ENCODE measurements around the gene KRABD2.
"Not testable (repeated sequence)": the region's sequence is repeated elsewhere in the genome, so short reads cannot be mapped to it uniquely, and the experiment has no call there.

The KRABD2 gene

GRCh38 chr17:8378117-8378516 is 1.6 kb upstream of the KRABD2 start:
- not testable (repeated sequence) for H3K9me3 ChIP-seq (ENCODE audit: control insufficient read depth, low read length); H3K9ac ChIP-seq (ENCODE audit: low read length); H3K4me3 ChIP-seq (ENCODE audit: low read length); DNase-seq (ENCODE audit: low read depth); H3K27me3 ChIP-seq (replicated peaks; ENCODE audit: control insufficient read depth, insufficient read depth, low read length)
- peaks cover 40% of the 10 kb centered on the region for H3K4me1 ChIP-seq (ENCODE audit: control insufficient read depth, insufficient read depth, low read length)
- peaks cover 53% of the 10 kb centered on the region for H3K36me3 ChIP-seq (ENCODE audit: control insufficient read depth, insufficient read depth, low read length, severe bottlenecking)

- Histone ChIP-seq H3K9ac (ENCODE audit: low read length) (no peak overlapping the region), H3K4me3 (ENCODE audit: low read length) (no peak overlapping the region), H3K36me3 (ENCODE audit: control insufficient read depth, insufficient read depth, low read length, severe bottlenecking) (peaks cover 53% of the 10 kb centered on the region), H3K9me3 (ENCODE audit: control insufficient read depth, low read length) (no peaks in the 10 kb centered on the region), H3K4me1 (ENCODE audit: control insufficient read depth, insufficient read depth, low read length) (peaks cover 40% of the 10 kb centered on the region), H3K27me3 (replicated peaks; ENCODE audit: control insufficient read depth, insufficient read depth, low read length) (no peaks in the 10 kb centered on the region)
- no peak for DNase-seq (ENCODE audit: low read depth)
Measured at GRCh38 chr17:8377422-8377821, 918 bp upstream of the KRABD2 start.

DNA sequence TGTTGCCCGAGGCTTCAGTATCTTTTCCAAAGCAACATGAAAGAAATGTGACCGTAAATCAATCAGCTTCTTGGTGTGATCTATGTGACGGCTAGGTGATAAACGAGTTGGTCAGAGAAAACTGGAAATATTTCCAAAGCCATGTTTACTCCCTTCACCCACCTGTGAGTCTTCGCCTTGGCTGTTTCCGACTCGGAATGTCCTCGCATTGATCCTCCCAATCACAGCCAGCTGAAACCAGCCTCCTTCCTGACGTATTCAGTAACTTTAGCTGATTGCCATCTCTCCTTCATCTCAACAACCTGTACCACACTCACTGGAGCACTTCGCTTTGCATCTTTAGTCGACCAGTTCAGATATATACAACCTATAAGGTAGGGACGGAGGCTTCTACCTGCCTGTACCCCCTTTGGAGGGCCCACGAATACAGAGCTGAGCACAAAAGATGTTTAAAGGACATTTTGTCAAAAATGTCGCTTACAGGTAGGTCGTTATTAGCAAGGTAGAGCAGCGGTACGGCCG is 705 bp downstream of the KRABD2 start:
- H3K36me3 ChIP-seq (ENCODE audit: control insufficient read depth, insufficient read depth, low read length, severe bottlenecking) = peaks cover 42% of the 10 kb centered on the region
- peak overlapping the region; percentile 91 for H3K4me3 ChIP-seq (ENCODE audit: low read length)
- no peaks in the 10 kb centered on the region for H3K9me3 ChIP-seq (ENCODE audit: control insufficient read depth, low read length)
- H3K4me1 ChIP-seq (ENCODE audit: control insufficient read depth, insufficient read depth, low read length) = peaks cover 27% of the 10 kb centered on the region
- H3K27me3 ChIP-seq (replicated peaks; ENCODE audit: control insufficient read depth, insufficient read depth, low read length) = no peaks in the 10 kb centered on the region
- peak; percentile 42 for DNase-seq (ENCODE audit: low read depth)
- peak overlapping the region; percentile 93 for H3K9ac ChIP-seq (ENCODE audit: low read length)

GRCh38 chr17:8373856-8374255 is 2.6 kb downstream of the KRABD2 start:
- not testable (repeated sequence) for H3K27me3 ChIP-seq (replicated peaks; ENCODE audit: control insufficient read depth, insufficient read depth, low read length); H3K9me3 ChIP-seq (ENCODE audit: control insufficient read depth, low read length); H3K9ac ChIP-seq (ENCODE audit: low read length); DNase-seq (ENCODE audit: low read depth); H3K4me3 ChIP-seq (ENCODE audit: low read length)
- Histone ChIP-seq H3K4me1 (ENCODE audit: control insufficient read depth, insufficient read depth, low read length) (peaks cover 11% of the 10 kb centered on the region), H3K36me3 (ENCODE audit: control insufficient read depth, insufficient read depth, low read length, severe bottlenecking) (peaks cover 36% of the 10 kb centered on the region)

DNA sequence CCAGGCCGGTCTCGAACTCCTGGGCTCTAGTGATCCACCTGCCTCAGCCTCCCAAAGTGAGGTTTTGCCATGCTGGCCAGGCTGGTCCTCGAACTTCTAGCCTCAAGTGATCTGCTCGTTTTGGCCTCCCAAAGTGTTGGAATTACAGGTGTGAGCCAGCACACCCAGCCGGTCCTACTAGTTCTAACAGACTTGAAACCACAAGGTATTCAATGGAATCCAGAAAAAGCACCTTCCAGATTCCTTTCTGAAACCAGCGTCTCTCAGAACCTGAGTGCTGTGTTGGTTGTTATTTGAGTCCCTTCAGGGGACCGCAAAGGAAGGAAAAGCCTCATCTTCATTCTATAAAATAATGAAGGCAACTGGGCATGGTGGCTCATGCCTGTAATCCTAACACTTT is 4.1 kb downstream of the KRABD2 start:
- Histone ChIP-seq H3K9me3 (ENCODE audit: control insufficient read depth, low read length) (no peaks in the 10 kb centered on the region), H3K27me3 (replicated peaks; ENCODE audit: control insufficient read depth, insufficient read depth, low read length) (no peaks in the 10 kb centered on the region), H3K4me3 (ENCODE audit: low read length) (no peak overlapping the region), H3K36me3 (ENCODE audit: control insufficient read depth, insufficient read depth, low read length, severe bottlenecking) (peaks cover 22% of the 10 kb centered on the region), H3K4me1 (ENCODE audit: control insufficient read depth, insufficient read depth, low read length) (peaks cover 11% of the 10 kb centered on the region), H3K9ac (ENCODE audit: low read length) (no peak overlapping the region)
- no peak for DNase-seq (ENCODE audit: low read depth)

DNA sequence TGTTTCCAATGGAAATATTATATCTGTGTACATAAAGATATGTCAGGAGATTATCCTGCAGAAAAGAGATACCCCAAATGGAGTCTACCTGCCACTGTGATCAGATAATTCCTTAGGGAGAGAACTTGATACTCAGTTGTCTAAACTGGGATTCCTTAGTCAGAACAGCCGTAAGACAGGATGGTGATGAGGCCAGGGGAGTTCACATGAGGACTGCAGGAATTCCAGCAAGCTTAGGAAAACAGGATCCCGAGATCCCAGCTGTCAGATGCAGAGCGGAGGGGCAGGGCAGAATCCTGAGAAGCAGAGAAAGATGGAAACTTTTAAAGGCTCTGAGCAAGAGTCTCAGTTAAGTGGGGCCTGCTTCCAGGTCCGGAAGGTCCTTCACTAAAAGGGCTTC is 4.7 kb downstream of the KRABD2 start:
- peaks cover 8% of the 10 kb centered on the region for H3K4me1 ChIP-seq (ENCODE audit: control insufficient read depth, insufficient read depth, low read length)
- H3K36me3 ChIP-seq (ENCODE audit: control insufficient read depth, insufficient read depth, low read length, severe bottlenecking) = peaks cover 16% of the 10 kb centered on the region
- no peaks in the 10 kb centered on the region for H3K9me3 ChIP-seq (ENCODE audit: control insufficient read depth, low read length)
- H3K4me3 ChIP-seq (ENCODE audit: low read length) = no peak overlapping the region
- no peaks in the 10 kb centered on the region for H3K27me3 ChIP-seq (replicated peaks; ENCODE audit: control insufficient read depth, insufficient read depth, low read length)
- no peak overlapping the region for H3K9ac ChIP-seq (ENCODE audit: low read length)
- DNase-seq (ENCODE audit: low read depth) = no peak

GRCh38 chr17:8369944-8370343 is 6.6 kb downstream of the KRABD2 start:
- Histone ChIP-seq H3K27me3 (replicated peaks; ENCODE audit: control insufficient read depth, insufficient read depth, low read length) (no peaks in the 10 kb centered on the region), H3K9ac (ENCODE audit: low read length) (no peak overlapping the region), H3K36me3 (ENCODE audit: control insufficient read depth, insufficient read depth, low read length, severe bottlenecking) (peaks cover 14% of the 10 kb centered on the region), H3K4me1 (ENCODE audit: control insufficient read depth, insufficient read depth, low read length) (peaks cover 15% of the 10 kb centered on the region), H3K9me3 (ENCODE audit: control insufficient read depth, low read length) (no peaks in the 10 kb centered on the region), H3K4me3 (ENCODE audit: low read length) (no peak overlapping the region)
- DNase-seq (ENCODE audit: low read depth) = no peak

- H3K9ac ChIP-seq (ENCODE audit: low read length) = no peak overlapping the region
- no peaks in the 10 kb centered on the region for H3K27me3 ChIP-seq (replicated peaks; ENCODE audit: control insufficient read depth, insufficient read depth, low read length)
- peaks cover 14% of the 10 kb centered on the region for H3K36me3 ChIP-seq (ENCODE audit: control insufficient read depth, insufficient read depth, low read length, severe bottlenecking)
- DNase-seq (ENCODE audit: low read depth) = no peak
- no peaks in the 10 kb centered on the region for H3K9me3 ChIP-seq (ENCODE audit: control insufficient read depth, low read length)
- H3K4me1 ChIP-seq (ENCODE audit: control insufficient read depth, insufficient read depth, low read length) = peaks cover 19% of the 10 kb centered on the region
- no peak overlapping the region for H3K4me3 ChIP-seq (ENCODE audit: low read length)
Measured at GRCh38 chr17:8368193-8368592, 8.3 kb downstream of the KRABD2 start.

DNA sequence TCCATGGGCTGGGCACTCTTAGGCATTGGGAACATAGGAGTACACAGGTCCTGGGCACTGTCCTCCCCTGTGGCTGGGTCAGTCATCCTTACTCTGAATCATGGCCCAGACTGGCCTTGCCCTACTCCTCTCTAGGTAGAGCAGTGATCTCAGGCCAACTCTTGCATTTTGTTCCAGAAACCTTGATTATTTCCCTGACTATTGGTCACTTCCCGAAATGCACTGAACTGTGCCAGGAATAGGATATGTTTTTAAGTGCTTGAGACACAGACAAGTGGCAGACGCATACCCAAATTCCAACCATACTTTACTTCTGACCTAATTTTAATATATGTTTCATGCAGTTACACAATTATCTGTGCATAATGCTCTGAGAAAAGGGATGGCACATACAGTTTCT is 10.3 kb downstream of the KRABD2 start:
- no peak overlapping the region for H3K9ac ChIP-seq (ENCODE audit: low read length)
- H3K4me1 ChIP-seq (ENCODE audit: control insufficient read depth, insufficient read depth, low read length) = peaks cover 28% of the 10 kb centered on the region
- H3K27me3 ChIP-seq (replicated peaks; ENCODE audit: control insufficient read depth, insufficient read depth, low read length) = no peaks in the 10 kb centered on the region
- peaks cover 14% of the 10 kb centered on the region for H3K36me3 ChIP-seq (ENCODE audit: control insufficient read depth, insufficient read depth, low read length, severe bottlenecking)
- peak; percentile 78 for DNase-seq (ENCODE audit: low read depth)
- no peak overlapping the region for H3K4me3 ChIP-seq (ENCODE audit: low read length)
- no peaks in the 10 kb centered on the region for H3K9me3 ChIP-seq (ENCODE audit: control insufficient read depth, low read length)

DNA sequence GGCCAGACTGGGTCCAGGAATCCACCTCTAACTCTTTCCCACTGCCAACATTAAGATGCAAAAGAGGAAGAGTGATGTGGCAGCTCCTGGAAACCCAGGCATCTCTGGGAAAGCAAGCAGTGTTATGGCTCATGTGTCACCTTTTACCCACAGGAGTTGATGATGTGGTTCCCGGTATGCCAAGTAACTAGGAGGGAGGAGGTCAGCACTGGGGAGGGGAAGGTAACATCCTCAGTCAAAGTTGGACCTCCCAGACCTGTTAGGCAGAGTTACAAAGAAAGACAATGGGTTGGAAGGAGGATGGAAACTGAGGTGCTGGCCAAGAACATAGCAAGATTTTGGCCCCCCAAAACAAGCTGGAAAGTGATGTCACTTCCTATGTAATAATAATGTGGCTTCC is 11.4 kb downstream of the KRABD2 start:
- no peak for DNase-seq (ENCODE audit: low read depth)
- Histone ChIP-seq H3K9me3 (ENCODE audit: control insufficient read depth, low read length) (no peaks in the 10 kb centered on the region), H3K27me3 (replicated peaks; ENCODE audit: control insufficient read depth, insufficient read depth, low read length) (no peaks in the 10 kb centered on the region), H3K4me1 (ENCODE audit: control insufficient read depth, insufficient read depth, low read length) (peaks cover 29% of the 10 kb centered on the region), H3K36me3 (ENCODE audit: control insufficient read depth, insufficient read depth, low read length, severe bottlenecking) (peaks cover 13% of the 10 kb centered on the region), H3K4me3 (ENCODE audit: low read length) (no peak overlapping the region), H3K9ac (ENCODE audit: low read length) (no peak overlapping the region)

- Histone ChIP-seq H3K36me3 (ENCODE audit: control insufficient read depth, insufficient read depth, low read length, severe bottlenecking) (no peaks in the 10 kb centered on the region), H3K9ac (ENCODE audit: low read length) (no peak overlapping the region), H3K4me3 (ENCODE audit: low read length) (no peak overlapping the region), H3K9me3 (ENCODE audit: control insufficient read depth, low read length) (no peaks in the 10 kb centered on the region), H3K4me1 (ENCODE audit: control insufficient read depth, insufficient read depth, low read length) (peaks cover 42% of the 10 kb centered on the region), H3K27me3 (replicated peaks; ENCODE audit: control insufficient read depth, insufficient read depth, low read length) (no peaks in the 10 kb centered on the region)
- no peak for DNase-seq (ENCODE audit: low read depth)
Measured at GRCh38 chr17:8362651-8363332, 13.7 kb downstream of the KRABD2 start.

DNA sequence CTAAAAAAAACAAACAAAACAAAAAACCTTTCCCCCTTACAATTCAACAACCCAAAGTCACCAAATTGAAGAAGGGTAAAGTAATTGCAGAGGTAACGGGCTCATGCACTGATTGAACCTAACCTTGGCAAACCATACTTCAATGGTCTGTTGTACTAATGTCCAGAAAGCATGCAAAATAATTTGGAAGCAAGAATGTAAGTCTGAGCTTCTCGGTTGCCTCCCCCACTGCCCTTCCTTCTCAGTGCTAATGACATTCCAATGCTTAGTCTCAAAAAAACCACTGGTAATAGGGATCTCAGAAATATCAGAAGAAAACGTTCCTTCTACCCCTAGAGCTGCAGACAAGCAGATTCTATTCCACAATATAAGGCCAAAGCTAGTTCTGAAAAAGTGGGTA is 15.8 kb downstream of the KRABD2 start:
- no peaks in the 10 kb centered on the region for H3K9me3 ChIP-seq (ENCODE audit: control insufficient read depth, low read length)
- DNase-seq (ENCODE audit: low read depth) = no peak
- peaks cover 34% of the 10 kb centered on the region for H3K4me1 ChIP-seq (ENCODE audit: control insufficient read depth, insufficient read depth, low read length)
- no peaks in the 10 kb centered on the region for H3K36me3 ChIP-seq (ENCODE audit: control insufficient read depth, insufficient read depth, low read length, severe bottlenecking)
- H3K27me3 ChIP-seq (replicated peaks; ENCODE audit: control insufficient read depth, insufficient read depth, low read length) = no peaks in the 10 kb centered on the region
- H3K4me3 ChIP-seq (ENCODE audit: low read length) = no peak overlapping the region
- H3K9ac ChIP-seq (ENCODE audit: low read length) = no peak overlapping the region
